Gastrocnemius medialis (tissue), 4 donors: Measurements from ENCODE around the gene LITAF.

Source experiments
- CTCF ChIP-seq, 5 experiments: fragments of 450-650 bp in 3 of 5; fragments of 200-600 bp in 2 of 5; sonication (generic) in 2 of 5; IDR thresholded peaks in 4 of 5; conservative IDR thresholded peaks in 1 of 5; 1 replicate in 4 of 5; 2 replicates in 1 of 5; pipeline ENCODE4 v1.5.1; 2016 to 2019; ENCODE audit warnings: antibody characterized with exemption in 5 of 5, mild to moderate bottlenecking in 3 of 5, moderate library complexity in 3 of 5
- POLR2A ChIP-seq, 2 donors: fragments of 450-650 bp; IDR thresholded peaks; one replicate each; pipeline ENCODE4 v1.6.1; 2017; ENCODE audit warnings: antibody characterized with exemption in 2 of 2, mild to moderate bottlenecking in 2 of 2, moderate library complexity in 2 of 2

- no peak for TF ChIP-seq CTCF (IDR thresholded peaks at IDR 0.05 in 4 of 5, conservative IDR thresholded peaks at IDR 0.05 in 1 of 5)
- no peak for TF ChIP-seq POLR2A (IDR thresholded peaks at IDR 0.05)
These were observed 52.5 kb downstream of the LITAF start for GRCh38 chr16:11534262-11534661.
